ES-I3 (cell line): Measurements from ENCODE around the gene MYO1B.

Experiments
- H3K36me3 ChIP-seq: 2 replicates; pipeline ENCODE4 v1.6.1; 2013; ENCODE audit warnings: mild to moderate bottlenecking, low read length, control low read depth, moderate library complexity; ENCODE audit not compliant: insufficient read depth
- H3K4me1 ChIP-seq: 2 replicates; pipeline ENCODE4 v1.6.1; 2013; ENCODE audit warnings: mild to moderate bottlenecking, control low read depth, low read length; ENCODE audit not compliant: insufficient read depth
- H3K9ac ChIP-seq: 2 replicates; pipeline ENCODE4 v1.6.1; 2013; ENCODE audit warnings: low read depth, mild to moderate bottlenecking, low read length, moderate library complexity
- H3K9me3 ChIP-seq: 2 replicates; pipeline ENCODE4 v1.6.1; 2013; ENCODE audit warnings: mild to moderate bottlenecking, low read length, moderate library complexity; ENCODE audit not compliant: control insufficient read depth, insufficient read depth

Gene MYO1B

GRCh38 chr2:191320881-191321280 is 75.7 kb downstream of the MYO1B start:
- Histone ChIP-seq H3K36me3 (no peaks in the 10 kb centered on the region), H3K9me3 (no peaks in the 10 kb centered on the region), H3K9ac (no peak overlapping the region), H3K4me1 (peaks cover 39% of the 10 kb centered on the region)

DNA sequence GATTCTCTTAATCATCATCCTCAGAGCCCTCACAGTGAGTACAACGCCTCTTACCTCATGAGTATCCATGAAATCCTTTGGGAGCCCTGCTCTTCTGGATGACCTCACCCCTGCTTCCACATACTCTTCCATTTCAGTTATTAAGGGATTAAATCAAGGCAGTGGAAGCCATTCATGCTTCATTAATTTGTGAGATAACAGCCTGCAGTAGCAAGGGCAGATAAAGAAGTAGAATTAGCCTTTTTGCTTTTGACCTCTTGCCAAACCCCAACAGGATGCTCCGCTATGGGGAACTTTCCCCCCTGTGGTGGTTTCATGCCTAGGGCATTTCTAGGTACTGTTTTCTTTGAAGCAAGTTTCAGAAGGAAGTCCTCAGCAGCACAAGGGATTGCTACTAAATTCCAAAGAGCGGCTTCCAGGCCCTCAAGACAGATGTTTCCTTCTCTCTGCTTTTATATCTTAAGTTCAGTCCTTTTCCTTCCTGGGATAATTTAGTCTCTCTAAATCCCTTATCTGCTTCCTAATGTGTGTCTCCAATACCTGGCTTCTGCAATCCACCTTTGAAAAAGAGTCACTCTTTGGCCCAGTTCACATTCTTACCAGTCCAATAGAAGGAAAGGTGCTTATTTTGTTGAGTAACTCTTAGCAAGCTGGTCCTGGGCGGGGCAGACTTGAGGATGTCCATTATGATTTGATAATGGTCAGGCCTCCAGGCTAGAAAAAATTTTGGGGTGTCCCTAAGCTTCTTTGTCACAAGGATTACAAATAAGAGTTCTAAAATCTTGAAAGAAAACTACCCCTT is 76.9 kb downstream of the MYO1B start:
- no peaks in the 10 kb centered on the region for H3K36me3 ChIP-seq
- H3K9me3 ChIP-seq: no peaks in the 10 kb centered on the region
- H3K4me1 ChIP-seq: peaks cover 39% of the 10 kb centered on the region
- no peak overlapping the region for H3K9ac ChIP-seq

- no peak overlapping the region for H3K9ac ChIP-seq
- H3K36me3 ChIP-seq: no peaks in the 10 kb centered on the region
- peaks cover 39% of the 10 kb centered on the region for H3K4me1 ChIP-seq
- no peaks in the 10 kb centered on the region for H3K9me3 ChIP-seq
Measured at GRCh38 chr2:191322828-191323506, 77.8 kb downstream of the MYO1B start.

DNA sequence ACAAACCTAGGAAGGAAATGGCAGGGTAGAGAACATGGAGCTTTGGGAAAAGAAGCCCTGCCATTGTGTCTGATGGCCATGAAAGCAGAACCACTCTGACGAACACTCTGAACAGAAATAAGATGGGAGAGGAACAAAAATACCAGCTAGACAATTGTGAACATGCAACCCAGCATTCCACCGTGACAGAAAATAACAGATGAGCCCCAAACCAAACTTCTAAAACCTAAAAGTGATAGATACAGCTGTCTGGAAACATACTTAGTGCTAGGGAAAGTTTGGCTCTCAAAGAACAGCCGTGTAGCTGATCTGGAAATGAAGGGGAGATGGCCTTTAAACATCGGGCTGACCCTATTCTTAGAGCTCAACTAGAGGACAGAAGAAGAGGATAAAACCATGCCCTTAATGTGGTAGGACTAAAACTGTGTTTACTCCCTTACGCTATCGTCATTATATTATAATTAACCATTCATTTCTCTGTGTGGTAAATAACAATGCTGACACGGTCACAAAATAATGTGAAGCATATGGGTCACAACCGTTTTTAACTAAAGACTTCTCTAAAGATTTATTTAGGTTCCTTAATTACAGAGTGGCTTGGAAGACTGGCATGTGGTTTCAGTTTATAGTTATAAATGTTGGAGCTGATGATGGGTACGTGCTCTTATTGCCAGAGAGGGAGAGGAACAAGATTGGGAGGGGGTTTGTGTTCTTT is 80.6 kb downstream of the MYO1B start:
- Histone ChIP-seq H3K9me3 (no peaks in the 10 kb centered on the region), H3K9ac (no peak overlapping the region), H3K36me3 (no peaks in the 10 kb centered on the region), H3K4me1 (peaks cover 20% of the 10 kb centered on the region)

GRCh38 chr2:191327484-191327883 is 82.3 kb downstream of the MYO1B start:
- Histone ChIP-seq H3K4me1 (peaks cover 8% of the 10 kb centered on the region), H3K36me3 (no peaks in the 10 kb centered on the region), H3K9ac (no peak overlapping the region)

GRCh38 chr2:191328150-191328809 is 83.1 kb downstream of the MYO1B start:
- no peaks in the 10 kb centered on the region for H3K36me3 ChIP-seq
- H3K4me1 ChIP-seq: no peaks in the 10 kb centered on the region
- no peaks in the 10 kb centered on the region for H3K9me3 ChIP-seq
- no peak overlapping the region for H3K9ac ChIP-seq

More at GRCh38 chr2:191327484-191327883, 82.3 kb downstream of the MYO1B start:
- no peaks in the 10 kb centered on the region for H3K9me3 ChIP-seq

- no peaks in the 10 kb centered on the region for H3K9me3 ChIP-seq
- H3K4me1 ChIP-seq: 0 out of 2 replicates have a peak, but pooled peaks cover 7% of the 10 kb centered on the region
- no peak overlapping the region for H3K9ac ChIP-seq
- no peaks in the 10 kb centered on the region for H3K36me3 ChIP-seq
Measured at GRCh38 chr2:191329841-191330240, 84.6 kb downstream of the MYO1B start.

DNA sequence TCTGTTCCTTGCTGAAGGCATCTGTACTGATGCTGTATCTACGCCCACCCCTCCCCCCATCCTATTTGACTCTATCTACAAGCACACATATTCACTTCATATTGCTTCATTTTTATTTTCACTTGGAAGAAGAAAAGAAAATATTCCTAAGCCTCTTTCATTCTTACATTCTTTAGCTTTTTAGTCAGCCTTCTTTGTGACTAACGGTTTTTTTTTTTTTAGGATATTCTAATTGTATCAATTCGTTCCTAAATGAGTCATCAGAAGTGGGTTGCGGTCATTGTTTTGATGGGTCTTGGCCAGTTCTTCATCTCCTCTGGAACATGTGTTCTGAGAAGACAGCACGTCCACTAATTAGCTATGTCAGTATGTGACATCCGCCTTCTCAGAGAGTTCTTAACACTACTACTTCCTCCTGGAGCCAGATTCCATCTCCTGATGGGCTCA is 88.7 kb downstream of the MYO1B start:
- H3K4me1 ChIP-seq: 0 out of 2 replicates have a peak, but pooled peaks cover 7% of the 10 kb centered on the region
- no peaks in the 10 kb centered on the region for H3K36me3 ChIP-seq
- H3K9me3 ChIP-seq: no peaks in the 10 kb centered on the region
- H3K9ac ChIP-seq: no peak overlapping the region

DNA sequence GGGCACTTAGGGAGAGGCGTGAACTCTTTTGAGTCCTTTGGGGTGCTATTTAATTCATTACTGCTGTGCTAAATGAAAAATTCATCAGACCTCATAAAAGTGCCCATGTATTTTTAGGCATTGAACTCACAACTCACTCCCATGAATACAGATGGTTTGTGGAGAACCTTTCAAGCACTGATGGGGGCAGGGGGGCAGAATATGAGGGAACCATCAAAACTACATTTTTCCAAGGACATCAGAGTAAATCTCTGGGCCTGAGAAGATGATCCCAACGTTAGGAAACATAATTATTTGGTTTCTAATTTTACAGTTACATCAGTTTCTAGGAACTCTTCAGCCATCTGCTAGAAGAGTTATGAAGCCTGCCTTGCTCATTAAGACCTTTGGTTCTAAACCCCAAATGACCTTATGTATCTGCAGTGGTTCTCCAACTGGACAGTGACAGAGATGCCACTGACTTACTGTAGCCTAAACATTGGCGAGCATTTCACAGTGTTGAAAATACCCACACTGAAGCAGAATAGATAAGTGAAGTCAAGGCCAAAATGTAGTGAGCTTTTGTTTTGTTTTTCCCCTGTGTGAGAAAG is 90.8 kb downstream of the MYO1B start:
- Histone ChIP-seq H3K9me3 (no peaks in the 10 kb centered on the region; the same call in 1 of the 2 replicates), H3K9ac (no peak overlapping the region), H3K4me1 (0 out of 2 replicates have a peak, but pooled peaks cover 7% of the 10 kb centered on the region), H3K36me3 (no peaks in the 10 kb centered on the region)

DNA sequence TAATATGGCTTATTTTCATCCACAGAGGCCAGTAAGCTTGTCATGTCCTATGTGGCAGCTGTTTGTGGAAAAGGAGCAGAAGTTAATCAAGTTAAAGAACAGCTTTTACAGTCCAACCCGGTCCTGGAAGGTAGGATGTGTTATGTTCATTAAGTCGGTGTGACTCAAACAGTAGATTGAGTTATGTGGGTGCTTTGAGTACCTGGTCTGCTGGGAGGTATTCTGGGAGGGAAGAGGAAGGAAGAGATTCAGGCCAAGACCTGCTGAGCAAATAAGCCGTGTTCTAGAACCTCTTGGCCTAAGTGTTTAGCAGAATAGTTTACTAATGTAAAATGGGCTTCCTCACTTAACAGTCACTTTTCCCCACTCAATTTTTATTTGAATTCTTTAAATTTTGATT is 96.2 kb downstream of the MYO1B start:
- H3K36me3 ChIP-seq: no peaks in the 10 kb centered on the region
- H3K9me3 ChIP-seq: no peaks in the 10 kb centered on the region; the same call in 1 of the 2 replicates
- no peak overlapping the region for H3K9ac ChIP-seq
- no peaks in the 10 kb centered on the region for H3K4me1 ChIP-seq

DNA sequence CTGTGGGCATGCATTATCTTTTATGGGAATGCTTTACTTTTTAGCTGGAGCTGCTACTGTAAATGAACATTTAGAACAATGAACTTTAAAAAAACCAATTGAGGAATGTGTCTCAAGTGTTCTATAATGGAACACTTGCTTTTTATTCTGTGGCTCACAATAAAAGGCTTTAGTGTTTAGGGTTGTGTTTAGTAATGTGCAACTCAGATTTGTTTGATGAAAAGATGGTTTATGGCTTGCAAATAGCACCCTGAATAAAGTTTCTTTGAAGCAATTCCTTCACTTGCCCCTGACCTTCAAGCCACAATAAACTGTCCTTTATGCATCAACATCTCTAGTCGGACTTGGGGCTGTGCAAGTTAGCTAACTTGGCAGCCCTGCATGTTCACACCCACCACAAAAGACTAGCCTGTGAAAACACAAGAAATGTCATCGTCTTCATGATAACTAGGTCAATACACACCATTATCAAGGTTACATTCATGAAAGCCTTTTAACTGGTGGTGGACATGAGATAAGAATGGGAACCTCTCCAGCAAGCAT is 98.7 kb downstream of the MYO1B start:
- Histone ChIP-seq H3K9ac (no peak overlapping the region), H3K36me3 (no peaks in the 10 kb centered on the region; the same call in 1 of the 2 replicates)

DNA sequence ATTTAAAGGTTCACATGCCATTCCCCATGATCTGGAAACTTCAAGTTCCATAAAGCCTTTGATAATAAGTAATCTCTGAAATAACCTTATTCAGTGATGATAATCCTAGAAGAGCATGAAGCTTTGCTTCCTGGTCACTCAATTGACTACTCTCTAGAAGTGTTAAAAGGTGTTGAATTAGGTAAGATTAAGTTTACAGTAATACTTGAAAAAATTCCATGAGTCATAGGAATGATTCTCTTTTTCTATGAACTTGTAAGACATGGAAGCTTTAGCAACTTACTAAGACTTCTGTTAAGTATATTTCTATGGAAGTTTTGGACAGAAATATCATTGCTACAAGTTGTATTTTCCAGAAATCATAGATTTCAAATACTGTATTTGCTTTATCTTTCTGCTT is 100.6 kb downstream of the MYO1B start:
- H3K36me3 ChIP-seq: no peaks in the 10 kb centered on the region; the same call in 1 of the 2 replicates
- no peak overlapping the region for H3K9ac ChIP-seq
- H3K4me1 ChIP-seq: no peaks in the 10 kb centered on the region
- no peaks in the 10 kb centered on the region for H3K9me3 ChIP-seq

More for the DNA sequence above, 98.7 kb downstream of the MYO1B start:
- no peaks in the 10 kb centered on the region for H3K4me1 ChIP-seq
- no peaks in the 10 kb centered on the region; the same call in 1 of the 2 replicates for H3K9me3 ChIP-seq

GRCh38 chr2:191347154-191347553 is 102.0 kb downstream of the MYO1B start:
- H3K36me3 ChIP-seq: no peaks in the 10 kb centered on the region; the same call in 1 of the 2 replicates
- H3K4me1 ChIP-seq: no peaks in the 10 kb centered on the region
- no peaks in the 10 kb centered on the region for H3K9me3 ChIP-seq
- H3K9ac ChIP-seq: no peak overlapping the region
